Mucosa of descending colon (tissue), 3 donors: Measurements from ENCODE around the gene TUBA1A. TPM values are rescaled to one million over a fixed set of nuclear protein-coding genes. Genes with fewer than 3 reads are reported as not detected.

Source experiments
- ATAC-seq: fragments of 200-7000 bp; cut with Tn5 transposase; one replicate; pipeline ENCODE4 v1.9.1; 2020; ENCODE audit warnings: mild to moderate bottlenecking, moderate library complexity
- DNase-seq, 3 donors: peaks; one replicate each; pipeline ENCODE4 v3.0.0-alpha.2; 2020
- H3K36me3 ChIP-seq: fragments of 200-600 bp; one replicate; pipeline ENCODE4 v1.8.0; 2021; ENCODE audit warnings: low read depth, mild to moderate bottlenecking
- H3K4me1 ChIP-seq: fragments of 200-600 bp; one replicate; pipeline ENCODE4 v1.8.0; 2021; ENCODE audit warnings: low read depth, mild to moderate bottlenecking
- H3K4me3 ChIP-seq: fragments of 200-600 bp; one replicate; pipeline ENCODE4 v1.8.0; 2021; ENCODE audit warnings: mild to moderate bottlenecking
- H3K9me3 ChIP-seq: fragments of 200-600 bp; one replicate; pipeline ENCODE4 v1.8.0; 2021; ENCODE audit warnings: mild to moderate bottlenecking
- CTCF ChIP-seq: fragments of 200-600 bp; IDR thresholded peaks from one replicate; pipeline ENCODE4 v1.8.0; 2022; ENCODE audit warnings: antibody characterized with exemption, mild to moderate bottlenecking
- intact Hi-C, 2 donors: fragments of 100-400 bp; cut with DNase I in 1 of 2; cut with micrococcal nuclease in 1 of 2; formaldehyde crosslinking; loops; one replicate each; pipeline versions ENCODE4 v1.11.0 to v1.11.1; 2022; cut with DNase I, micrococcal nuclease
- long read RNA-seq, 2 donors: library from polyadenylated mRNA; unstranded; transcript quantifications; one replicate each; pipeline ENCODE4 v2.0.0, GENCODE V29; 2019 to 2021
- total RNA-seq, 3 donors: library from RNA; stranded (reverse); fragmentation: NEBNext Ultra II Directional in 2 of 3; extraction: Animal tissue kit (Norgen Biotek cat#: 25700) in 2 of 3; gene quantifications; one replicate each; pipeline versions ENCODE4 v1.2.1 to v1.2.4, GENCODE V29; 2021 to 2023
- donor health status: DM: no; HTN: no; CAD: no; lungs with moderate emphysema.
- donor health status: DM: no; HTN: no; CAD: no.
- donor health status: DM: no; HTN: yes; CAD: no.

Gene TUBA1A
- 100 to 1,000 TPM in 1 of 3 donors, 10 to 100 TPM in 2; 20.5 to 295 (median 64.4) TPM for total RNA-seq
- long read RNA-seq, donor 1, transcript TUBA1A-207 (3 exons, 1,384 nt), result minor isoform, 33 of 760 reads
- long read RNA-seq, donor 1, transcript TUBA1A-202 (4 exons, 1,915 nt), result major isoform, 691 of 760 reads
- long read RNA-seq, donor 1, partial matches to known transcripts, result 4 of 760 reads
- long read RNA-seq, donor 1, other reads (novel, unspliced or antisense), result 28 of 760 reads
- long read RNA-seq, donor 2, transcript TUBA1A-202 (4 exons, 1,915 nt), result major isoform, 181 of 189 reads
- long read RNA-seq, donor 2, partial matches to known transcripts, result 0 of 189 reads
- long read RNA-seq, donor 2, other reads (novel, unspliced or antisense), result 3 of 189 reads

- no peak for TF ChIP-seq CTCF
- intact Hi-C loops, result loop anchor here in 1 of 2 donors (10.0 kb wide), 1 partner anchor 54 kb away; the partner anchor contains the start of gene TUBA1B
- Histone ChIP-seq H3K9me3 (no peaks in the 10 kb centered on the region), H3K4me1 (peaks cover 4% of the 10 kb centered on the region), H3K36me3 (no peaks in the 10 kb centered on the region), H3K4me3 (peak within 1 kb of the TSS; percentile 51)
- ATAC-seq (peak; percentile 92), DNase-seq (peak; percentile 78 to 95 (median 85))
Measured at GRCh38 chr12:49188916-49189367, at the start of gene TUBA1A. Gene TUBA1A (minus strand): TSS chr12:49189080. CDS start chr12:49188979, 101 bp downstream.

GRCh38 chr12:49236423-49236822 is 47.5 kb upstream of the TUBA1A start:
- no peak overlapping the region for H3K4me3 ChIP-seq
- no peaks in the 10 kb centered on the region for H3K9me3 ChIP-seq
- no peaks in the 10 kb centered on the region for H3K36me3 ChIP-seq
- no peaks in the 10 kb centered on the region for H3K4me1 ChIP-seq
- TF ChIP-seq CTCF, result no peak
- DNase-seq (no peak), ATAC-seq (no peak)
- intact Hi-C loops, result loop anchor here (10.0 kb wide), 2 partner anchors 152 to 172 kb away; partner anchors contain the start of genes KMT2D (in 1 of the 2) and RHEBL1 (in 1 of the 2)

- peak; percentile 17 for ATAC-seq
- TF ChIP-seq CTCF, result no peak
- Histone ChIP-seq H3K36me3 (no peaks in the 10 kb centered on the region), H3K4me1 (no peaks in the 10 kb centered on the region), H3K9me3 (no peaks in the 10 kb centered on the region), H3K4me3 (no peak overlapping the region)
- intact Hi-C loops, result loop anchor here (5.0 to 10.0 kb wide), 3 partner anchors 42 to 169 kb away; partner anchors contain the start of genes KMT2D (in 1 of the 2) and RHEBL1 (in 1 of the 2)
- DNase-seq, result peak; percentile 36 to 81 (median 48)
Measured at GRCh38 chr12:49233842-49234526, 45.1 kb upstream of the TUBA1A start.

GRCh38 chr12:49232940-49233841 is 44.3 kb upstream of the TUBA1A start:
- DNase-seq (peak; percentile 26 to 57 (median 41)), ATAC-seq (no peak)
- intact Hi-C loops, result loop anchor here (5.0 to 10.0 kb wide), 3 partner anchors 41 to 168 kb away; partner anchors contain the start of genes KMT2D (in 1 of the 2) and RHEBL1 (in 1 of the 2)
- Histone ChIP-seq H3K4me1 (no peaks in the 10 kb centered on the region), H3K9me3 (no peaks in the 10 kb centered on the region), H3K36me3 (no peaks in the 10 kb centered on the region), H3K4me3 (no peak overlapping the region)
- TF ChIP-seq CTCF, result no peak
